OCI-LY7 (cell line): ENCODE data around the gene SORCS1.

Source experiments
- EZH2phosphoT487 ChIP-seq: fragments of 200-600 bp; sonication (generic); IDR thresholded peaks from 2 replicates; pipeline ENCODE4 v1.6.1; 2018; ENCODE audit warnings: low read depth, borderline replicate concordance, mild to moderate bottlenecking, mixed run types, antibody characterized with exemption, low read length, moderate library complexity, mixed read lengths
- TF ChIP-seq, protein P1 (sequence below): fragments of 200-600 bp; sonication (generic); conservative IDR thresholded peaks from 2 replicates; pipeline ENCODE4 v1.5.1; 2014; ENCODE audit warnings: mild to moderate bottlenecking, antibody characterized with exemption, low read length, moderate library complexity, mixed read lengths

DNA sequence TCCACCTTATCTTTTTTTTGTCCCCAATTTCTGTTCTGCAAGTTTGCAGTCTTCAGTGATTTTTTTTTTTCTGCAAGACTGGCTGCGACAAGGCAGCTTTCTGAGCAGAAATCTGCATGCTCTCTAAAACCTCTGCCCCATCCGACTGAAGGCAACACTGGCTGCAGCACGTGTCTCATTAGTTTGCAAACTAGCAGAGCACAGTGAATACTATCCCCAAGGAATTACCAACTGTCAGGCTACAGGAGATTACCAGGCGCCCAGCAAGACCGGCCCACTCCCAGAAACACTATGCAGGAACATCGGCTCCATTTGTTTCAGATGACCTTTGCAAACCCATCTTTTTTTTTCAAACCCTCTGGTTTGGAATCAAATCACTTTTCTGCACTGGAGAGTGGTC, 538.8 kb downstream of the SORCS1 start:
- TF ChIP-seq, protein P1, sequence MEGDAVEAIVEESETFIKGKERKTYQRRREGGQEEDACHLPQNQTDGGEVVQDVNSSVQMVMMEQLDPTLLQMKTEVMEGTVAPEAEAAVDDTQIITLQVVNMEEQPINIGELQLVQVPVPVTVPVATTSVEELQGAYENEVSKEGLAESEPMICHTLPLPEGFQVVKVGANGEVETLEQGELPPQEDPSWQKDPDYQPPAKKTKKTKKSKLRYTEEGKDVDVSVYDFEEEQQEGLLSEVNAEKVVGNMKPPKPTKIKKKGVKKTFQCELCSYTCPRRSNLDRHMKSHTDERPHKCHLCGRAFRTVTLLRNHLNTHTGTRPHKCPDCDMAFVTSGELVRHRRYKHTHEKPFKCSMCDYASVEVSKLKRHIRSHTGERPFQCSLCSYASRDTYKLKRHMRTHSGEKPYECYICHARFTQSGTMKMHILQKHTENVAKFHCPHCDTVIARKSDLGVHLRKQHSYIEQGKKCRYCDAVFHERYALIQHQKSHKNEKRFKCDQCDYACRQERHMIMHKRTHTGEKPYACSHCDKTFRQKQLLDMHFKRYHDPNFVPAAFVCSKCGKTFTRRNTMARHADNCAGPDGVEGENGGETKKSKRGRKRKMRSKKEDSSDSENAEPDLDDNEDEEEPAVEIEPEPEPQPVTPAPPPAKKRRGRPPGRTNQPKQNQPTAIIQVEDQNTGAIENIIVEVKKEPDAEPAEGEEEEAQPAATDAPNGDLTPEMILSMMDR = no peak
- TF ChIP-seq EZH2phosphoT487 = no peak
